Measurements from ENCODE around the gene ID2. TPM values are rescaled to one million over a fixed set of nuclear protein-coding genes. Genes with fewer than 3 reads are reported as not detected.

ID2 gene
- total RNA-seq, 1 donor from 2014 or later = 310 TPM

DNA sequence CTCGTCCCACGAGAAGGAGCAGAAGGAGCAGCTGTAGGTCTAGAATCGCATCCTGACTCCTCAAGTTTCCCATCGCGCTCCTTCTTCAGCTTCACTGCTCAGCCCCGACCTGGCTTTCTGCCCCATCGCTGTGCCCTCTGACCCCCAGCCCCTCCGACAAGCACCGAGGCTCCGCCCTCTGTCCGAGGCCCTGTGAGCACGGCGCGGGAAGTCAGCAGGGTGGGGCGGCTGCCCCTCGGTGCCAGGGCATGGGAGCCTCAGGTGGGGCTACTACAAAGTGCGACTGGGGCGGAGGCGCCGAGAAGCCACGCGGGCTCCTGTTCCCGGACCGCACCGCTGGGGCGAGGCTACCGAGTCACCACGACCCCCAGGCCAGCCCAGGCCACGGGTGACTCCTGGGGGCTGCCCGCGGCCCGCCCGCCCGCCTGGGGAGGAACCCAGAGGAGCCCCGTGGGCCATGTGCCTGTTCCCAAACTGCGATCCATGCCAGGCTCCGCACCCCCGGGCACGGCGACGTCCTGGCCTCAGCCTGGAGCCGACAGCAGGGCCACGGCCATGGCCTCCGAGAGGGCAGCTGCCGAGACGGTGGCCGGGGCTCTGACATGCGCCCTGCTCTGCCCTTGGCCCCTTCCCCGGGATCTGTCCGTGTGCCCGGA, 36.6 kb upstream of the ID2 start:
- Mint-ChIP-seq H3K4me1 (ENCODE audit: unreplicated experiment) (peaks cover 33% of the 10 kb centered on the region), H3K27me3 (no peaks in the 10 kb centered on the region), H3K4me3 (no peak overlapping the region), H3K36me3 (no peaks in the 10 kb centered on the region), H3K9me3 (peaks cover 2% of the 10 kb centered on the region), H3K27ac (no peak overlapping the region)
- TF ChIP-seq, protein P1, sequence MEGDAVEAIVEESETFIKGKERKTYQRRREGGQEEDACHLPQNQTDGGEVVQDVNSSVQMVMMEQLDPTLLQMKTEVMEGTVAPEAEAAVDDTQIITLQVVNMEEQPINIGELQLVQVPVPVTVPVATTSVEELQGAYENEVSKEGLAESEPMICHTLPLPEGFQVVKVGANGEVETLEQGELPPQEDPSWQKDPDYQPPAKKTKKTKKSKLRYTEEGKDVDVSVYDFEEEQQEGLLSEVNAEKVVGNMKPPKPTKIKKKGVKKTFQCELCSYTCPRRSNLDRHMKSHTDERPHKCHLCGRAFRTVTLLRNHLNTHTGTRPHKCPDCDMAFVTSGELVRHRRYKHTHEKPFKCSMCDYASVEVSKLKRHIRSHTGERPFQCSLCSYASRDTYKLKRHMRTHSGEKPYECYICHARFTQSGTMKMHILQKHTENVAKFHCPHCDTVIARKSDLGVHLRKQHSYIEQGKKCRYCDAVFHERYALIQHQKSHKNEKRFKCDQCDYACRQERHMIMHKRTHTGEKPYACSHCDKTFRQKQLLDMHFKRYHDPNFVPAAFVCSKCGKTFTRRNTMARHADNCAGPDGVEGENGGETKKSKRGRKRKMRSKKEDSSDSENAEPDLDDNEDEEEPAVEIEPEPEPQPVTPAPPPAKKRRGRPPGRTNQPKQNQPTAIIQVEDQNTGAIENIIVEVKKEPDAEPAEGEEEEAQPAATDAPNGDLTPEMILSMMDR (conservative IDR thresholded peaks at IDR 0.05) = no peak
- DNase-seq (ENCODE audit: extremely low spot score, unreplicated experiment) = no peak

GRCh38 chr2:8646731-8647461, 35.0 kb upstream of the ID2 start:
- Mint-ChIP-seq H3K4me3 (no peak overlapping the region), H3K9me3 (peaks cover 3% of the 10 kb centered on the region), H3K27me3 (no peaks in the 10 kb centered on the region), H3K36me3 (no peaks in the 10 kb centered on the region), H3K4me1 (ENCODE audit: unreplicated experiment) (peaks cover 26% of the 10 kb centered on the region), H3K27ac (no peak overlapping the region)
- no peak for DNase-seq (ENCODE audit: extremely low spot score, unreplicated experiment)
- TF ChIP-seq, protein P1 (conservative IDR thresholded peaks at IDR 0.05) = no peak

GRCh38 chr2:8647462-8647857, 34.4 kb upstream of the ID2 start:
- Mint-ChIP-seq H3K27ac (no peak overlapping the region), H3K4me1 (ENCODE audit: unreplicated experiment) (peaks cover 20% of the 10 kb centered on the region), H3K9me3 (peaks cover 3% of the 10 kb centered on the region), H3K27me3 (no peaks in the 10 kb centered on the region), H3K4me3 (no peak overlapping the region), H3K36me3 (no peaks in the 10 kb centered on the region)
- DNase-seq (ENCODE audit: extremely low spot score, unreplicated experiment) = no peak
- TF ChIP-seq, protein P1 (conservative IDR thresholded peaks at IDR 0.05) = no peak

GRCh38 chr2:8648441-8649213, 33.2 kb upstream of the ID2 start:
- no peak for DNase-seq (ENCODE audit: extremely low spot score, unreplicated experiment)
- H3K4me3 Mint-ChIP-seq = no peak overlapping the region
- H3K4me1 Mint-ChIP-seq (ENCODE audit: unreplicated experiment) = peaks cover 13% of the 10 kb centered on the region
- H3K27me3 Mint-ChIP-seq = no peaks in the 10 kb centered on the region
- no peaks in the 10 kb centered on the region for H3K36me3 Mint-ChIP-seq
- TF ChIP-seq, protein P1 (conservative IDR thresholded peaks at IDR 0.05) = no peak
- H3K9me3 Mint-ChIP-seq = peaks cover 3% of the 10 kb centered on the region
- no peak overlapping the region for H3K27ac Mint-ChIP-seq

GRCh38 chr2:8649718-8650117, 32.1 kb upstream of the ID2 start:
- H3K4me1 Mint-ChIP-seq (ENCODE audit: unreplicated experiment) = peaks cover 10% of the 10 kb centered on the region
- H3K27ac Mint-ChIP-seq = no peak overlapping the region
- H3K27me3 Mint-ChIP-seq = no peaks in the 10 kb centered on the region
- no peaks in the 10 kb centered on the region for H3K36me3 Mint-ChIP-seq
- peaks cover 3% of the 10 kb centered on the region for H3K9me3 Mint-ChIP-seq
- no peak for DNase-seq (ENCODE audit: extremely low spot score, unreplicated experiment)
- TF ChIP-seq, protein P1 (conservative IDR thresholded peaks at IDR 0.05) = no peak
- no peak overlapping the region for H3K4me3 Mint-ChIP-seq

Data from type B pancreatic cell (in vitro differentiated cells).